Fibroblast of lung (primary cell): ENCODE data around the gene PKHD1.

Experiments used
- CTCF ChIP-seq, 2 donors: IDR thresholded peaks in 1 of 2; conservative IDR thresholded peaks in 1 of 2; 1 replicate in 1 of 2; 2 replicates in 1 of 2; pipeline ENCODE4 v1.5.1; 2011 to 2012; ENCODE audit warnings: low read length in 2 of 2, control low read depth in 1 of 2, inconsistent platforms in 1 of 2, low read depth in 1 of 2, mild to moderate bottlenecking in 1 of 2
- EZH2 ChIP-seq: IDR thresholded peaks from 2 replicates; pipeline ENCODE4 v1.5.1; 2012; ENCODE audit warnings: low read length, control low read depth, mild to moderate bottlenecking; ENCODE audit errors: missing control alignments

GRCh38 chr6:51992876-51993275, 94.5 kb downstream of the PKHD1 start:
- no peak for TF ChIP-seq CTCF (conservative IDR thresholded peaks at IDR 0.05 in 1 of 2, IDR thresholded peaks at IDR 0.05 in 1 of 2; ENCODE audit: low read depth in 1 of 2, low read length in 2 of 2)
- TF ChIP-seq EZH2: no peak
